RWPE2 (cell line): ENCODE results near the gene ZDHHC3.
"Not testable (repeated sequence)": the region's sequence is repeated elsewhere in the genome, so short reads cannot be mapped to it uniquely, and the experiment has no call there.

Source experiments
- ATAC-seq: fragments of 200-7000 bp; cut with Tn5 transposase; 3 replicates; pipeline ENCODE4 v1.9.1; 2021; ENCODE audit warnings: low read depth
- DNase-seq: peaks from one replicate; pipeline ENCODE4 v3.0.0-alpha.2; 2020; ENCODE audit warnings: low spot score
- H3K27ac ChIP-seq: fragments of 450-650 bp; 2 replicates; pipeline ENCODE4 v1.5.1; 2017; ENCODE audit warnings: mild to moderate bottlenecking; ENCODE audit not compliant: poor library complexity, severe bottlenecking
- H3K27me3 ChIP-seq: fragments of 250-450 bp; sonication (Bioruptor Pico); 2 replicates; pipeline ENCODE4 v1.5.1; 2021; ENCODE audit warnings: mild to moderate bottlenecking, moderate library complexity; ENCODE audit not compliant: insufficient read depth, poor library complexity, severe bottlenecking
- H3K36me3 ChIP-seq: fragments of 250-450 bp; sonication (Bioruptor Pico); 2 replicates; pipeline ENCODE4 v1.5.1; 2020; ENCODE audit warnings: low read depth, mild to moderate bottlenecking, moderate library complexity
- H3K4me1 ChIP-seq: fragments of 250-450 bp; sonication (Bioruptor Pico); 2 replicates; pipeline ENCODE4 v1.5.1; 2021; ENCODE audit warnings: mild to moderate bottlenecking, moderate library complexity; ENCODE audit not compliant: insufficient read depth, poor library complexity, severe bottlenecking
- H3K4me3 ChIP-seq: fragments of 250-450 bp; sonication (Bioruptor Pico); 2 replicates; pipeline ENCODE4 v1.5.1; 2021; ENCODE audit warnings: mild to moderate bottlenecking, moderate library complexity; ENCODE audit not compliant: severe bottlenecking
- H3K9me3 ChIP-seq: fragments of 250-450 bp; sonication (Bioruptor Pico); 2 replicates; pipeline ENCODE4 v1.5.1; 2021; ENCODE audit warnings: mild to moderate bottlenecking, moderate library complexity; ENCODE audit not compliant: severe bottlenecking
- CTCF ChIP-seq: fragments of 450-650 bp; IDR thresholded peaks from one replicate; pipeline ENCODE4 v1.5.1; 2017; ENCODE audit warnings: mild to moderate bottlenecking, moderate library complexity; ENCODE audit not compliant: poor library complexity, severe bottlenecking

Gene ZDHHC3

GRCh38 chr3:44952689-44953088 is 23.3 kb downstream of the ZDHHC3 start:
- ATAC-seq (no peak), DNase-seq (no peak)
- no peaks in the 10 kb centered on the region for H3K27me3 ChIP-seq
- no peak for TF ChIP-seq CTCF
- no peaks in the 10 kb centered on the region for H3K9me3 ChIP-seq
- H3K36me3 ChIP-seq, result peaks cover 21% of the 10 kb centered on the region
- peaks cover 13% of the 10 kb centered on the region for H3K4me1 ChIP-seq
- H3K4me3 ChIP-seq, result no peak overlapping the region
- no peak overlapping the region for H3K27ac ChIP-seq

GRCh38 chr3:44950275-44950734 is 25.7 kb downstream of the ZDHHC3 start:
- Histone ChIP-seq H3K4me1 (peaks cover 7% of the 10 kb centered on the region), H3K36me3 (peaks cover 15% of the 10 kb centered on the region), H3K27me3 (no peaks in the 10 kb centered on the region), H3K27ac (no peak overlapping the region), H3K4me3 (no peak overlapping the region), H3K9me3 (no peaks in the 10 kb centered on the region)
- no peak for ATAC-seq
- TF ChIP-seq CTCF, result no peak
- no peak for DNase-seq

- not testable (repeated sequence) for H3K4me3 ChIP-seq, H3K4me1 ChIP-seq, H3K27ac ChIP-seq, H3K27me3 ChIP-seq, DNase-seq, H3K9me3 ChIP-seq, ATAC-seq
- H3K36me3 ChIP-seq, result peaks cover 15% of the 10 kb centered on the region
Observed at GRCh38 chr3:44949770-44950169, 26.2 kb downstream of the ZDHHC3 start.

GRCh38 chr3:44948239-44948638 is 27.7 kb downstream of the ZDHHC3 start:
- no peak for DNase-seq
- H3K36me3 ChIP-seq, result peaks cover 15% of the 10 kb centered on the region
- H3K27ac ChIP-seq, result no peak overlapping the region
- no peak overlapping the region for H3K4me3 ChIP-seq
- no peak for TF ChIP-seq CTCF
- no peaks in the 10 kb centered on the region for H3K4me1 ChIP-seq
- ATAC-seq, result no peak
- no peaks in the 10 kb centered on the region for H3K9me3 ChIP-seq
- H3K27me3 ChIP-seq, result no peaks in the 10 kb centered on the region

- Histone ChIP-seq H3K27ac (peak overlapping the region; percentile 8), H3K4me3 (no peak overlapping the region), H3K36me3 (peaks cover 66% of the 10 kb centered on the region), H3K27me3 (no peaks in the 10 kb centered on the region), H3K4me1 (peaks cover 4% of the 10 kb centered on the region), H3K9me3 (no peaks in the 10 kb centered on the region)
- peak; percentile 89 for ATAC-seq
- no peak for DNase-seq
- no peak for TF ChIP-seq CTCF
Observed at GRCh38 chr3:44942202-44942921, 33.6 kb downstream of the ZDHHC3 start.
